ENCODE results near the gene VAPB.
"Not testable (repeated sequence)": the region's sequence is repeated elsewhere in the genome, so short reads cannot be mapped to it uniquely, and the experiment has no call there.

The VAPB gene

GRCh38 chr20:58388882-58389323, at the start of gene VAPB:
Gene VAPB, plus strand, starts transcription at chr20:58389229. Its CDS starts 231 bp downstream, at chr20:58389460.
- no peak for FAIRE-seq

GRCh38 chr20:58339741-58340140, 49.3 kb upstream of the VAPB start:
- no peak for FAIRE-seq

- no peak for FAIRE-seq
Measured at GRCh38 chr20:58340151-58340550, 48.9 kb upstream of the VAPB start.

GRCh38 chr20:58340853-58341252, 48.2 kb upstream of the VAPB start:
- FAIRE-seq: no peak

- FAIRE-seq: no peak
Measured at GRCh38 chr20:58342104-58342945, 46.7 kb upstream of the VAPB start.

GRCh38 chr20:58344741-58345140, 44.3 kb upstream of the VAPB start:
- FAIRE-seq: no peak

- FAIRE-seq: no peak
Measured at GRCh38 chr20:58349570-58349969, 39.5 kb upstream of the VAPB start.

- FAIRE-seq: no peak
Measured at GRCh38 chr20:58352468-58352867, 36.6 kb upstream of the VAPB start.

GRCh38 chr20:58359441-58359840, 29.6 kb upstream of the VAPB start:
- FAIRE-seq: no peak

- no peak for FAIRE-seq
Measured at GRCh38 chr20:58360936-58361335, 28.1 kb upstream of the VAPB start.

GRCh38 chr20:58361481-58362205, 27.4 kb upstream of the VAPB start:
- FAIRE-seq: no peak

- no peak for FAIRE-seq
Measured at GRCh38 chr20:58362206-58362516, 26.9 kb upstream of the VAPB start.

GRCh38 chr20:58362970-58363369, 26.1 kb upstream of the VAPB start:
- FAIRE-seq: no peak

- no peak for FAIRE-seq
Measured at GRCh38 chr20:58366866-58367265, 22.2 kb upstream of the VAPB start.

- FAIRE-seq: no peak
Measured at GRCh38 chr20:58372806-58373205, 16.2 kb upstream of the VAPB start.

GRCh38 chr20:58373296-58373695, 15.7 kb upstream of the VAPB start:
- not testable (repeated sequence) for FAIRE-seq

GRCh38 chr20:58374027-58374850, 14.8 kb upstream of the VAPB start:
- no peak for FAIRE-seq

- FAIRE-seq: no peak
Measured at GRCh38 chr20:58374906-58375758, 13.9 kb upstream of the VAPB start.

GRCh38 chr20:58375759-58376352, 13.2 kb upstream of the VAPB start:
- FAIRE-seq: no peak

- no peak for FAIRE-seq
Measured at GRCh38 chr20:58377017-58377416, 12.0 kb upstream of the VAPB start.

GRCh38 chr20:58377766-58378401, 11.1 kb upstream of the VAPB start:
- no peak for FAIRE-seq

GRCh38 chr20:58378704-58379103, 10.3 kb upstream of the VAPB start:
- FAIRE-seq: no peak
